Measurements from ENCODE around the gene MMP21.

GRCh38 chr10:125747417-125747816 is 28.2 kb downstream of the MMP21 start:
- no peak for TF ChIP-seq CTCF (IDR thresholded peaks at IDR 0.05)
- no peak for TF ChIP-seq POLR2A (IDR thresholded peaks at IDR 0.05)
